Naive thymus-derived CD8-positive, alpha-beta T cell (primary cell): ENCODE data around the gene TBC1D5. TPM values are rescaled to one million over a fixed set of nuclear protein-coding genes. Genes with fewer than 3 reads are reported as not detected.
"Not testable (repeated sequence)": the region's sequence is repeated elsewhere in the genome, so short reads cannot be mapped to it uniquely, and the experiment has no call there.

Source experiments
- ATAC-seq, 2 donors: fragments of 150-1000 bp; cut with Tn5 transposase in 1 of 2; sonication (Bioruptor Pico), chemical (Tn5 transposase) in 1 of 2; 1 replicate in 1 of 2; 2 replicates in 1 of 2; pipeline ENCODE4 v1.10.0; 2021; ENCODE audit warnings: mild to moderate bottlenecking in 2 of 2, moderate library complexity in 2 of 2
- POLR2A ChIA-PET: fragments of 350-600 bp; sonication (Branson Sonifier 250); formaldehyde crosslinking; loops from one replicate; lab custom pipeline; 2021; ENCODE audit warnings: antibody characterized with exemption; lab: Charles Lee
- DNase-seq, 10 donors: peaks; one replicate each; pipeline versions ENCODE4 v3.0.0 to v3.0.0-alpha.2; 2020 to 2022
- H3K27ac Mint-ChIP-seq, 10 donors: one replicate each; pipeline ENCODE4 v1.8.0; 2020 to 2022; ENCODE audit warnings: mild to moderate bottlenecking in 10 of 10, mixed read lengths in 10 of 10, moderate library complexity in 4 of 10, inconsistent platforms in 1 of 10
- H3K27me3 Mint-ChIP-seq, 5 donors: one replicate each; pipeline ENCODE4 v1.8.0; 2021 to 2022; ENCODE audit warnings: mixed read lengths in 5 of 5
- H3K36me3 Mint-ChIP-seq, 3 donors: one replicate each; pipeline ENCODE4 v1.8.0; 2020 to 2022; ENCODE audit warnings: mixed read lengths in 3 of 3, mild to moderate bottlenecking in 2 of 3, inconsistent platforms in 1 of 3
- H3K4me1 Mint-ChIP-seq, 4 donors: one replicate each; pipeline ENCODE4 v1.8.0; 2021 to 2022; ENCODE audit warnings: mixed read lengths in 4 of 4
- H3K4me3 Mint-ChIP-seq, 10 donors: one replicate each; pipeline ENCODE4 v1.8.0; 2020 to 2022; ENCODE audit warnings: mild to moderate bottlenecking in 10 of 10, mixed read lengths in 10 of 10, moderate library complexity in 6 of 10, inconsistent platforms in 1 of 10
- H3K9me3 Mint-ChIP-seq, 9 donors: one replicate each; pipeline ENCODE4 v1.8.0; 2020 to 2022; ENCODE audit warnings: mixed read lengths in 9 of 9, mild to moderate bottlenecking in 3 of 9, inconsistent platforms in 1 of 9, moderate library complexity in 1 of 9
- polyA plus RNA-seq, 3 donors: library from polyadenylated mRNA; unstranded; fragments of 300-500 nt; fragmentation: Illumina TruSeq; gene quantifications; one replicate each; pipeline ENCODE4 v1.2.3, GENCODE V29; 2021
- total RNA-seq, 8 experiments: library from RNA in 2 of 8; stranded (reverse) in 2 of 8; gene quantifications; one replicate each; pipeline ENCODE4 v1.2.3 and lab custom pipeline; 2021 to 2026

The TBC1D5 gene
- total and polyA plus RNA-seq, 5 experiments from 2014 or later, result 21.8 to 34.7 (median 27.2) TPM

DNA sequence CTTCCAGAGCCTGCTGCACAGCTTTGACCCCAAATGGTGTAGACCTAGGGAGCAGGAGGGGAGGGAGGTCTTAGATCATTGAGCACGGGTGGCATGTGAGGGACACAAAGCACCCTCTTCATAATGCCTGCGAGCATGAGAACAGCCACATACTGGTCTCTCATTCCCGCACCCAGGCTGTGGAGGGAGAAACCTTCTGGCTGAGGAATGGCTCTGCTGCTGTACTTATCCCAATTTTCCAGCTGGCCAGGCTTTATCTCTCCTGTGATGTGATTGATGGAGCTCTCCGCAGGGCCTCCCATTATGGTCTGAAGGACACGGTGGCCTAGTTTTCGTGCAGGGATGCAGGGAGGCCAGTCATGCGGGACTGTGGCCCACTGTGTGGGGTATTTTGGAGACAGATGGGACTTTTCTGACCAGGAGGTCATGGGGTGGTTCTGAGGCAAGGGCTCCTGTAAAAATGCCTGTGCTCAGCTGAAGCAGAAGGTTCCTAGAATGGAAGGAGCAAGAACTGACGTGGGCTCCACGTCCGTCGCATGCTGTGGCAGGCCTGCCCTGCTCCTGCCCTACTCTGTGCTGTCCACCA, 606.2 kb downstream of the TBC1D5 start:
- DNase-seq (no peak), ATAC-seq (no peak)
- H3K9me3 Mint-ChIP-seq, result no peaks in the 10 kb centered on the region
- peak overlapping the region in 1 of 10 donors; percentile 60 for H3K27ac Mint-ChIP-seq
- POLR2A ChIA-PET, result no interaction called here
- H3K4me3 Mint-ChIP-seq, result no peak overlapping the region
- peaks cover 0 to 4% (median 0%) of the 10 kb centered on the region in 3 donors for H3K36me3 Mint-ChIP-seq
- peaks cover 0 to 4% (median 2%) of the 10 kb centered on the region in 4 donors for H3K4me1 Mint-ChIP-seq
- no peaks in the 10 kb centered on the region for H3K27me3 Mint-ChIP-seq

DNA sequence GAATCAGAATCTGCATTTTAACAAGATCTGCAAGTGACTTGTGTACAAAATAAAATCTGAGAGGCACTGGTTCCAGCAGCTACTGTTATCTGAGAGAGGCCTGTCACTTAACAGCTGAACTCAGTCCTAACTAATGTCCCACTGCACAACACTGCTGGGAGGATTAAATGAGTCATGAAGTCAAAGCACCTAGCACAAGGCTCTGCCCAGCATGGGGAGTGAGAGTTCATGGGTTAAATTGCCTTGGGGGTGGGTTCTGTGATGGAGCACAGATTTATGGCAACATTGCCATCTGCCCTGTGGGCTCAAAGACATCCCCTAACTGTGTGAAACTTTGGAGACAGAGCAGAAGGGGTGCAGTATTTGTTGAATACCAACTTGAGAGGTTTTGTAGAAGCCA, 606.7 kb downstream of the TBC1D5 start:
- H3K36me3 Mint-ChIP-seq, result peaks cover 0 to 4% (median 0%) of the 10 kb centered on the region in 3 donors
- POLR2A ChIA-PET, result no interaction called here
- DNase-seq (no peak), ATAC-seq (no peak)
- H3K4me1 Mint-ChIP-seq, result peaks cover 0 to 4% (median 3%) of the 10 kb centered on the region in 4 donors
- H3K4me3 Mint-ChIP-seq, result no peak overlapping the region
- H3K27ac Mint-ChIP-seq, result no peak overlapping the region
- no peaks in the 10 kb centered on the region for H3K27me3 Mint-ChIP-seq
- H3K9me3 Mint-ChIP-seq, result no peaks in the 10 kb centered on the region

DNA sequence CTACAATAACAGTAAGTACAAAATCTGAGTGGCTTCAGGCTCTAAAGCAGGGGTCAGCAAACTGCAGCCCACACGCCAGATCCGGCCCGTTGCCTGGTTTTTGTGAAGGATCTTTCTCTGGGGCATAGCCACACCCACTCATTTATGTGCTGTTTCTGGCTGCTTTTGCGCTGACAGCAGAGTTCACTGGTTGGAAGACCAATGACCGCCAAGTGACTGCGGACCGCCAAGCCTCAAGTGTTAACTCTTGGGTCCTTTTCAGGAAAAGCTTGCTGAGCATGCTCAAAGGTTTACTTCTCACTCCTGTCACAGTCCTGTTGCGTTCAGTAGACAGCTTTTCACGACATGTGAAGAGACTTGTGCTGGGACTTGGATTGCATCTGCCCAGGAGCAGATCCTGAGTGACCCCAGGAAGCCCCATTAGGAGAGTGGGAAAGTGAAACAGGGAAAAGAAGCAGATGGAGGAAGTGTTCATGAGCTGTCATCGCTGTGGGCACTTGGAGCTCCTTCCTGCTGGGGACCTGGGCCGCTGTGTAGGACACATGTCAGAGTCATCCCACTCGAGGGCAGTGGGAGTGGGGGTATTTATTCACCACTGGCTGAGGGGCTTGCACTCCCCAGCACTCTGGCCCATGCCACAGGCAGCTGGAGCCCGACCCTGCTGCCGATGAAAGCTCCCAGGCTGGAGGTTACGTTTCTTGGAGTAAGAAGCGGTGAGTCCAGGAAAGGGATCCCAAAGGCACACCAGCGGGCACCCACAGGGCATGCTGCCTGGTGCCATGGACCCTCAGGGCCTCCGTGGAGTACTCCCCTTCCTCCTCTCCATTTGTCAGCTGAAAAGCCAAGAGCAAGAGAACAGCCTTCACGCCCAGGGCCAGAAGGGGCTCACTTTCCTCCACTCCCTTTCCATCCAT, 608.5 kb downstream of the TBC1D5 start:
- DNase-seq, result no peak
- Mint-ChIP-seq H3K27me3 (no peaks in the 10 kb centered on the region), H3K27ac (no peak overlapping the region), H3K4me1 (peaks cover 0 to 7% (median 0%) of the 10 kb centered on the region in 4 donors), H3K9me3 (no peaks in the 10 kb centered on the region), H3K36me3 (peaks cover 0 to 8% (median 2%) of the 10 kb centered on the region in 3 donors), H3K4me3 (no peak overlapping the region)
- no peak for ATAC-seq
- POLR2A ChIA-PET, result interaction anchor here (0.6 to 1.1 kb wide), 3 partner anchors 18 to 1508 kb away, joined by 3 to 5 read pairs (median 3); no protein-coding TSS in a partner anchor

DNA sequence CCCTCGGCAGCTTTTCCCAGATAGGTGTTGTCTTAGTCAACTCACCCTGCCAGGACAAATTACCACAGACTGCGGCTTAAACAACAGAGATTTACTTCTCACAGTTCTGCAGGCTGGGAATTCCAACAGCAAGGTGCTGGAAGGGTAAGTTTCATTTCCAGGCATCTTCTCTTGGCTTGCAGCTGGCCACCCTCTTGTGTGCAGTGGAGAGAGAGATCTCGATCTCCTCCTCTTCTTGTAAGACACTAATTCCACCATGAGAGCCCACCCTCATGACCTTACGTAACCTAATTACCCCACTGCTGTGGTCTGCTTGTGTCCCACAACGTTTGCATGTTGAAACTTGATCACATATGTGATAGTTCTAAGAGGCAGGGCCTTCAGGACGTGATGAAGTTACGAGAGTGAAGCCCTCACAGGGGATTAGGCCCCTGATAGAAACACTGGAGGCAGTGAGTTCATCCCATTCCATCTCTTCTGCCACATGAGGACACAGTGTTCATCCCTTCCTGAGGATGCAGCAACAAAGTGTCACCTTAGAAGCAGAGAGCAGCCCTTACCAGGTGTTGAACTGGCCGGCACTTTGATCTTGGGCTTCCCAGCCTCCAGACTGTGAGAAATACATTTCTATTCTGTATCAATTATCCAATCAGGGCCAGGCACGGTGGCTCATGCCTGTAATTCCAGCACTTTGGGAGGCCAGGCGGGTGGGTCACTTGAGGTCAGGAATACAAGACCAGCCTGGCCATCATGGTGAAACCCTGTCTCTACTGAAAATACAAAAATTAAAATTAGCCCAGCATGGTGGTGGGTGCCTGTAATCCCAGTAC, 609.9 kb downstream of the TBC1D5 start:
- no peak for DNase-seq
- Mint-ChIP-seq H3K27ac (peak overlapping the region in 1 of 10 donors; percentile 63), H3K4me3 (no peak overlapping the region), H3K27me3 (no peaks in the 10 kb centered on the region), H3K36me3 (peaks cover 0 to 8% (median 2%) of the 10 kb centered on the region in 3 donors), H3K9me3 (peaks cover 0 to 7% (median 3%) of the 10 kb centered on the region in 9 donors), H3K4me1 (peaks cover 0 to 7% (median 0%) of the 10 kb centered on the region in 4 donors)
- POLR2A ChIA-PET, result no interaction called here
- no peak for ATAC-seq

DNA sequence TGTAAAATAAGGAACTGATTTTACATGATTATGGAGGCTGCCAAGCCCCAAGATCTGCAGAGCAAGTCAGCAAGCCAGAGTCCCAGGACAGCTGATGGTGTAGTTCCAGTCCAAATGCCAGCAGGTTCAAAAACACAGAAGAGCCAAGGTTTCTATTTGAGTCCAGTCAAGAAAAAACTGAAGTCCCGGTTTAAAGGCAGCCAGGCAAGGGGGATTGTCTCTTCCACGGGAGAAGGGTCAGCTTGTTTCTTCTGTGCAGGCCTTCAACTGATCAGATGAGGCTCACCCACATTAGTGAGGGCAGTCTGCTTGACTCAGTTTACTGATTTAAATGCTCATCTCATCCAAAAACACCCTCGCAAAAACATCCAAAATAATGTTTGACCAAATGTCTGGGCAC, 611.5 kb downstream of the TBC1D5 start:
- no peak overlapping the region for H3K27ac Mint-ChIP-seq
- peaks cover 0 to 7% (median 0%) of the 10 kb centered on the region in 4 donors for H3K4me1 Mint-ChIP-seq
- H3K36me3 Mint-ChIP-seq, result peaks cover 0 to 8% (median 2%) of the 10 kb centered on the region in 3 donors
- H3K27me3 Mint-ChIP-seq, result no peaks in the 10 kb centered on the region
- POLR2A ChIA-PET, result no interaction called here
- DNase-seq, result no peak
- peaks cover 0 to 10% (median 3%) of the 10 kb centered on the region in 9 donors for H3K9me3 Mint-ChIP-seq
- ATAC-seq, result no peak
- no peak overlapping the region for H3K4me3 Mint-ChIP-seq

DNA sequence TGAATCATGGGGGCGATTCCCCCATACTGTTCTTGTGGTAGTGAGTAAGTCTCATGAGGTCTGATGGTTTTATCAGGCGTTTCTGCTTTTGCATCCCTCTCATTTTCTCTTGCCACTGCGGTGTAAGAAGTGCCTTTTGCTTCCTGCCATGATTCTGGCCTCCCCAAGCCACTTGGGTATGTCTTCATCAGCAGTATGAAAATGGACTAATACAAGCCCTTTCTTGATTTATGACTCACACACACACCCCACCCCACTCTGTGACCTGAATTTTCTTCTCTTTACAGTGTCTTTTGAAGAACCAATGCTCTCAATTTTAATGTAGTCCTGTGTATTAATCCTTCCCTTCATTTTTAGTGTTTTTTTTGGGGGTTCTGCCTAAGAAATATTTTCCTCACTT, 612.9 kb downstream of the TBC1D5 start:
- Mint-ChIP-seq H3K27me3 (no peaks in the 10 kb centered on the region), H3K27ac (no peak overlapping the region), H3K4me1 (peaks cover 0 to 7% (median 0%) of the 10 kb centered on the region in 4 donors), H3K9me3 (peaks cover 0 to 10% (median 3%) of the 10 kb centered on the region in 9 donors), H3K4me3 (no peak overlapping the region), H3K36me3 (peaks cover 0 to 4% (median 2%) of the 10 kb centered on the region in 3 donors)
- ATAC-seq, result no peak
- POLR2A ChIA-PET, result no interaction called here
- DNase-seq, result no peak

DNA sequence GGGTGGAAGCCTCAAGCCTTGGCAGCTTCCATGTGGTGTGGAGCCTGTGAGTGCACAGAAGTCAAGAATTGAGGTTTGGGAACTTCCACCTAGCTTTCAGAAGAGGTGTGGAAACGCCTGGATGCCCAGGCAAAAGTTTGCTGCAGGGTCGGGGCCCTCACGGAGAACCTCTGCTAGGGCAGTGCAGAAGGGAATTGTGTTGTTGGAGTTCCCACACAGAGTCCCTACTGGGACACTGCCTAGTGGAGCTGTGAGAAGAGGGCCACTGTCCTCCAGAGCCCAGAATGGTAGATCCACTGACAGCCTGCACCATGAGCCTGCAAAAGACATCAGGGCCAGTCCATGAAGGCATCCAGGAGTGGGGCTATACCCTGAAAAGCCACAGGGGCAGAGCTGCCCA, 613.8 kb downstream of the TBC1D5 start:
- DNase-seq, H3K36me3 Mint-ChIP-seq, ATAC-seq, H3K27ac Mint-ChIP-seq, POLR2A ChIA-PET, H3K4me3 Mint-ChIP-seq, H3K9me3 Mint-ChIP-seq, H3K4me1 Mint-ChIP-seq, H3K27me3 Mint-ChIP-seq: not testable (repeated sequence)

DNA sequence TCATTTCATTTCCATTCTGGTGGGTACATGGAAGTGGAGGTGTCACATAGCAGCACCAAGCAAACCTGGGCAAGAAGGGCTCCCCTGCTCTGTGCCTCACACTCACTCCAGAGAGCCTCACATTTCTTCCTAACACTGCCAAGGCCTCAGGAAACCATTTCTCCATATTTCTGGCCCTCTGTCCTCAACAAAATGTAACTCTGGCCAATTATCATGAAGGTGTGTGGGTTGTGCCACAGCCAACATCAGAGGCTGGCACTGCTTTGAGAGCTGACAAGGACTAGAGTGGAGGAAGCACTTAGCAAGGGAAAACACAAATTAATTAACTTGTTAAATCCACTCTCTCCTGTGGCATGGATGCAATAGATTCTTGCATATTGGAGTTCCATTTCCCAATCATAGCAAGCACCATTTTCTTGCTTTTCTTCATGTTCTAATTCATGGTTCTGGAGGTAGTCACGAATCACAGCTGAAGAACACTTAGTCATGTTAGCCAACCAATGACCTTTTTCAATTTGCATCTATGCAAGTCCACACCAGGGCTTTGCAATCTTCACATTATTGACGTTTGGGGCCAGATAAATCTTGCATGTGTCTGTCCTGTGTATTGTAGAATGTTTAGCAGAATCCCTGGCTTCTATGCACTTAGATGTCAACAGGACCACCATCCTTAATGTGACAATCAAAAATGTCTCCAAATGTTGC, 616.5 kb downstream of the TBC1D5 start:
- no peak overlapping the region for H3K27ac Mint-ChIP-seq
- H3K4me1 Mint-ChIP-seq, result peaks cover 0 to 7% (median 0%) of the 10 kb centered on the region in 4 donors
- no peak for DNase-seq
- peaks cover 0 to 13% (median 5%) of the 10 kb centered on the region in 9 donors for H3K9me3 Mint-ChIP-seq
- ATAC-seq, result no peak
- H3K27me3 Mint-ChIP-seq, result no peaks in the 10 kb centered on the region
- POLR2A ChIA-PET, result no interaction called here
- H3K4me3 Mint-ChIP-seq, result no peak overlapping the region
- H3K36me3 Mint-ChIP-seq, result peaks cover 0 to 4% (median 2%) of the 10 kb centered on the region in 3 donors

DNA sequence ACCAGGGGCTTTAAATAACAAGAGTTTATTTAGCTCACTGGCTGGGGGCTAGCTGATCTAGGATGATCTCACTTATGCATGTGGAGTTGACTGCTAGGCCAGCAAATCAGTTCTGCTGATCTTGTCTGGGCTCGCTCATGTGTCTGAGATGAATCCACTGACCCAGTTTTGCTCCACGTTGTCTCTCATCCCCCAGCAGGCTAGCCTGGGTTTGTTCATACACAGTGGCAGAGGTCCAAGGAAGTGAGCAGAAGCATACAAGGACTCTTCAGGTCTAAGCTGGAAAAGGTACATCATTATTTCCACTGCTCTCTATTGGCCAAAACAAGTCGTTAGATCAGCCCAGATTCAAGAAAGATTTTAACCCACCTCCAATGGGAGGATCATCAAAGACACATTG, 619.7 kb downstream of the TBC1D5 start:
- Mint-ChIP-seq H3K9me3 (peaks cover 0 to 10% (median 2%) of the 10 kb centered on the region in 9 donors), H3K27ac (no peak overlapping the region), H3K27me3 (no peaks in the 10 kb centered on the region), H3K4me3 (no peak overlapping the region), H3K4me1 (no peaks in the 10 kb centered on the region), H3K36me3 (no peaks in the 10 kb centered on the region)
- DNase-seq, result no peak
- ATAC-seq, result no peak
- POLR2A ChIA-PET, result interaction anchor here (0.7 kb wide), 1 partner anchor 8 kb away, joined by 3 read pairs; no protein-coding TSS in a partner anchor

DNA sequence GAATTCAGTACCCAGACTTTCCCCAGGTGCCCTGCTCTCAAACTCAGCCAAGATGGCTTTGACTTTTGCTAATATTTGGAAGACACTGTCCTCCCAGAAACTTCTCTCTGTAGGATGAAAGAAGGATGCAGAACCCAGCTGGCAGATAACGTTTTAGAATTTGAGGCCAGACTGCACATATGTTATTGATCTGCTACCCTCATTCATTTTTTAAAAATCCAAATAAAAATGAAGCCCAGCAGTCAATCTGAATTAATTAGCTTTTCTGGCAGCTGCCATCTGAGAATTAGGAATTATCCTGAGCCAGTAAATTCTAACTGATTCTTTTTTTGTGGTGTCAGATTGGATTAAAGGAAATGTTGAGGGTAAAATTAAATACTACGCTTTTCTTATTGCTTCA, 621.1 kb downstream of the TBC1D5 start:
- H3K36me3 Mint-ChIP-seq, result no peaks in the 10 kb centered on the region
- POLR2A ChIA-PET, result no interaction called here
- H3K27ac Mint-ChIP-seq, result no peak overlapping the region
- DNase-seq (no peak), ATAC-seq (no peak)
- H3K4me1 Mint-ChIP-seq, result no peaks in the 10 kb centered on the region
- no peak overlapping the region for H3K4me3 Mint-ChIP-seq
- peaks cover 0 to 10% (median 0%) of the 10 kb centered on the region in 9 donors for H3K9me3 Mint-ChIP-seq
- no peaks in the 10 kb centered on the region for H3K27me3 Mint-ChIP-seq

DNA sequence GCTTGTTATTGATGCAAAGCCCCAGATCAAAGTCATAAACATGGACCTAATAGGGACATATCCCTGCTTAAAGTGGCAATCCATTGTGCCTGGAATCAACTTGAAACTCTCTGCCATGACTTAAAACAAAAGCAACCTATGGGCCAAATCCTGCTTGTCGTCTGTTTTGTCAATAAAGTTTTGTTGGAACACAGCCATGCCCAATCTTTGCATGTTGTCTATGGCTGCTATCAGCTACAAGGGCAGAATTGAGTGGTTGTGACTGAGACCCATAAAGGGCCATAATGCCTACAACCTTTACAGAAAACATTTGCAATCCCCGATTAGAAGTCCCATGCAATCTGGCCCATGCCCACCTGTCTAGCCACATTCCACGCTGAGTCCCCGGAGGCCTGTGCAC, 622.3 kb downstream of the TBC1D5 start:
- H3K4me3 Mint-ChIP-seq, result no peak overlapping the region

More for the DNA sequence above, 622.3 kb downstream of the TBC1D5 start:
- POLR2A ChIA-PET, result no interaction called here
- Mint-ChIP-seq H3K4me1 (no peaks in the 10 kb centered on the region), H3K27me3 (no peaks in the 10 kb centered on the region), H3K9me3 (peaks cover 0 to 10% (median 0%) of the 10 kb centered on the region in 9 donors), H3K36me3 (no peaks in the 10 kb centered on the region), H3K27ac (peak overlapping the region in 1 of 10 donors; percentile 54)
- ATAC-seq (no peak), DNase-seq (no peak)
